D721Med (cell line): Measurements from ENCODE around the gene ATP8B1.

Experiments used
- DNase-seq: peaks from one replicate; pipeline ENCODE4 v3.0.0; 2011; ENCODE audit warnings: low spot score; ENCODE audit not compliant: insufficient read length
- FAIRE-seq: peaks from 2 replicates; lab custom pipeline; 2011; peaks lifted over from hg19 to GRCh38; lab: Jason Lieb, UNC
- CTCF ChIP-seq: IDR thresholded peaks from 2 replicates; pipeline ENCODE4 v1.5.1; 2012; ENCODE audit warnings: mild to moderate bottlenecking, control low read depth; ENCODE audit not compliant: insufficient read depth; ENCODE audit errors: missing control alignments

ATP8B1 gene

GRCh38 chr18:57748770-57749603 lies 54.1 kb downstream of the ATP8B1 start:
- DNase-seq, result no peak
- FAIRE-seq, result peak; percentile 89

GRCh38 chr18:57747809-57748680 lies 55.1 kb downstream of the ATP8B1 start:
- FAIRE-seq (peak; percentile 97), DNase-seq (no peak)
- no peak for TF ChIP-seq CTCF

More at GRCh38 chr18:57748770-57749603, 54.1 kb downstream of the ATP8B1 start:
- no peak for TF ChIP-seq CTCF

DNA sequence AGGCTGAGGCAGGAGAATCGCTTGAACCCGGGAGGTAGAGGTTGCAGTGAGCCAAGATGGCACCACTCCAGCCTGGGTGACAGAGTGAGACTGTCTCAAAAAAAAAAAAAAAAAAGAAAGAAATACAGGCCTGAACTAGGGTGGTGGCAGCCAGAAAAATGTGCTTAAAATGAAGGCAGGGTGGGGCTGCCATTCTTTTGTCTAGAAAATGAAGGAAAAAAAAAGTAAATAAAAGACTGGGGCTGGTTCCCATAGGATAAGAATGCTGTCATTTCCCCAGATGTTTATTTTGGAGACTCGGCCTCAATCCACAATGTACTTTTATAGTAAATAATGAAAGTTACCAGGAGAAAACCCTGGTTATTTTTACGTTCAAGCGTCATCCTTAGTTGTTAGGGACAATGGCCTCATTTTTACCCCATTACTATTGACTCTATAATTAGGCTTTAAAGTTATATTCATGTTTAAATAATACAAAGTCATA lies 58.9 kb downstream of the ATP8B1 start:
- DNase-seq, result no peak
- FAIRE-seq, result no peak
- TF ChIP-seq CTCF, result no peak

GRCh38 chr18:57743008-57743407 lies 60.1 kb downstream of the ATP8B1 start:
- FAIRE-seq, result peak; percentile 68
- no peak for TF ChIP-seq CTCF
- DNase-seq, result no peak

DNA sequence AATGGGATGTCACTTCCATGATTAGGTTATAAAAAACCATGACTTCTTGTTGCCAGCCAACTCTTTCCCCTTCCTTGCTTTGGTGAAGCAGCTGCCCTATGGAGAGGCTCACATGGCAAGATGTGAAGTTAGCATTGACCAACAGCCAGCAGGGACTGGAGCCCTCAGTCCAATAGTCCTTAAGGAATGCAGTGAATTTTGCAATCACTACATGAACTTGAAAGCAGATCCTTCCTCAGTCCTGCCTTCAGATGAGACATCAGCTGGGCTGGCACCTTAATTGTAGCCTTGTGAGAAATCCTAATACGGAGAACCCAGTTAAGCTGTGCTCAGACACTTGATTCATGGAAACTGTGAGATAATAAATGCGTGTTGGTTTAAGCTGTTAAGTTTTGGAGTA lies 61.8 kb downstream of the ATP8B1 start:
- FAIRE-seq (no peak), DNase-seq (no peak)
- TF ChIP-seq CTCF, result no peak

- TF ChIP-seq CTCF, result no peak
- FAIRE-seq (peak; percentile 84), DNase-seq (no peak)
Measured at GRCh38 chr18:57738078-57738477, 65.0 kb downstream of the ATP8B1 start.
